Neural cell (in vitro differentiated cells): Measurements from ENCODE around the gene DUSP28. TPM values are rescaled to one million over a fixed set of nuclear protein-coding genes. Genes with fewer than 3 reads are reported as not detected.
A peak's percentile ranks its signal among the peaks of the same experiment; 100 is the strongest.

Experiments used
- H2AFZ ChIP-seq: fragments of 200-600, 300-800 bp; sonication (generic), shearing (Covaris generic); 2 replicates; pipeline ENCODE4 v1.6.0; 2014; ENCODE audit warnings: low read depth, mild to moderate bottlenecking, antibody characterized with exemption, low read length, moderate library complexity
- H3F3A ChIP-seq: fragments of 200-600 bp; shearing (Covaris generic); 2 replicates; pipeline ENCODE4 v1.6.1; 2016; ENCODE audit warnings: mild to moderate bottlenecking, moderate library complexity, mixed read lengths, antibody characterized with exemption, low read length; ENCODE audit not compliant: insufficient read depth, poor library complexity, severe bottlenecking
- H3K27ac ChIP-seq: fragments of 200-600, 300-800 bp; sonication (generic), shearing (Covaris generic); 2 replicates; pipeline ENCODE4 v1.5.1; 2014; ENCODE audit warnings: mild to moderate bottlenecking, low read length, moderate library complexity
- H3K27me3 ChIP-seq: fragments of 300-800, 200-600 bp; sonication (generic), shearing (Covaris generic); 2 replicates; pipeline ENCODE4 v1.6.0; 2014; ENCODE audit warnings: mild to moderate bottlenecking, low read depth, low read length, moderate library complexity; ENCODE audit not compliant: insufficient read depth
- H3K36me3 ChIP-seq: fragments of 300-800, 200-600 bp; sonication (generic), shearing (Covaris generic); 2 replicates; pipeline ENCODE4 v1.5.1; 2014; ENCODE audit warnings: mild to moderate bottlenecking, antibody characterized with exemption, low read length, moderate library complexity; ENCODE audit not compliant: insufficient read depth
- H3K4me2 ChIP-seq: fragments of 300-800, 200-600 bp; sonication (generic), shearing (Covaris generic); 2 replicates; pipeline ENCODE4 v1.6.0; 2014; ENCODE audit warnings: mild to moderate bottlenecking, low read length
- H3K4me3 ChIP-seq: fragments of 300-800, 200-600 bp; sonication (generic), shearing (Covaris generic); 2 replicates; pipeline ENCODE4 v1.5.1; 2014; ENCODE audit warnings: mild to moderate bottlenecking, low read length, moderate library complexity
- H3K79me2 ChIP-seq: fragments of 200-600 bp; shearing (Covaris generic); replicated peaks from 2 replicates; pipeline ENCODE4 v1.6.0; 2014; ENCODE audit warnings: mild to moderate bottlenecking, low read length, moderate library complexity; ENCODE audit not compliant: insufficient read depth
- H3K9ac ChIP-seq: fragments of 300-800, 200-600 bp; sonication (generic), shearing (Covaris generic); 2 replicates; pipeline ENCODE4 v1.6.1; 2016; ENCODE audit warnings: mild to moderate bottlenecking, low read length, mixed read lengths
- H3K9me2 ChIP-seq: fragments of 200-600 bp; shearing (Covaris generic); 2 replicates; pipeline ENCODE4 v1.6.1; 2016; ENCODE audit warnings: mild to moderate bottlenecking, low read length, mixed read lengths; ENCODE audit not compliant: insufficient read depth
- H3K9me3 ChIP-seq: fragments of 200-600, 300-800 bp; sonication (generic), shearing (Covaris generic); 2 replicates; pipeline ENCODE4 v1.6.1; 2016; ENCODE audit warnings: mild to moderate bottlenecking, mixed run types, low read length, moderate library complexity, mixed read lengths
- H4K20me1 ChIP-seq: fragments of 200-600 bp; shearing (Covaris generic); 2 replicates; pipeline ENCODE4 v1.6.1; 2016; ENCODE audit warnings: mild to moderate bottlenecking, mixed run types; ENCODE audit not compliant: insufficient read depth
- EP300 ChIP-seq: fragments of 450-650 bp; conservative IDR thresholded peaks from 2 replicates; pipeline ENCODE4 v1.6.1; 2014; ENCODE audit warnings: antibody characterized with exemption, mild to moderate bottlenecking, moderate library complexity; ENCODE audit not compliant: poor library complexity, severe bottlenecking
- EZH2 ChIP-seq: fragments of 200-600, 300-800 bp; shearing (Covaris generic), sonication (generic); IDR thresholded peaks from 2 replicates; pipeline ENCODE4 v1.6.1; 2014; ENCODE audit warnings: antibody characterized with exemption, low read length, borderline replicate concordance, mild to moderate bottlenecking; ENCODE audit not compliant: insufficient read depth, poor library complexity, severe bottlenecking
- MXI1 ChIP-seq: fragments of 450-650 bp; conservative IDR thresholded peaks from 2 replicates; pipeline ENCODE4 v1.6.1; 2014; ENCODE audit warnings: antibody characterized with exemption, mild to moderate bottlenecking; ENCODE audit not compliant: poor library complexity, severe bottlenecking
- POLR2AphosphoS5 ChIP-seq: IDR thresholded peaks from 2 replicates; pipeline ENCODE4 v1.6.1; 2012
- RAD21 ChIP-seq: fragments of 450-650 bp; conservative IDR thresholded peaks from 2 replicates; pipeline ENCODE4 v1.6.1; 2014; ENCODE audit warnings: antibody characterized with exemption, mild to moderate bottlenecking, moderate library complexity
- SMC3 ChIP-seq: fragments of 450-650 bp; conservative IDR thresholded peaks from 2 replicates; pipeline ENCODE4 v1.6.1; 2014; ENCODE audit warnings: antibody characterized with exemption, mild to moderate bottlenecking, moderate library complexity; ENCODE audit not compliant: poor library complexity
- TAF1 ChIP-seq: IDR thresholded peaks from 2 replicates; pipeline ENCODE4 v1.6.1; 2012; ENCODE audit warnings: low read depth
- polyA plus RNA-seq: library from polyadenylated mRNA; depleted of rRNA; stranded (reverse); fragments of >200 nt; gene quantifications from 2 replicates; pipeline ENCODE4 v1.2.3, GENCODE V29; 2014
- TF ChIP-seq, protein P1 (sequence below): IDR thresholded peaks from 2 replicates; pipeline ENCODE4 v1.6.1; 2012; ENCODE audit warnings: borderline replicate concordance
- TF ChIP-seq, protein P2 (sequence below): fragments of 450-650 bp; IDR thresholded peaks from 2 replicates; pipeline ENCODE4 v1.5.1; 2014; ENCODE audit warnings: antibody characterized with exemption, mild to moderate bottlenecking, moderate library complexity; ENCODE audit not compliant: poor library complexity, severe bottlenecking

DUSP28 gene
- polyA plus RNA-seq, 1 donor from 2014 or later = 26.6 TPM

DNA sequence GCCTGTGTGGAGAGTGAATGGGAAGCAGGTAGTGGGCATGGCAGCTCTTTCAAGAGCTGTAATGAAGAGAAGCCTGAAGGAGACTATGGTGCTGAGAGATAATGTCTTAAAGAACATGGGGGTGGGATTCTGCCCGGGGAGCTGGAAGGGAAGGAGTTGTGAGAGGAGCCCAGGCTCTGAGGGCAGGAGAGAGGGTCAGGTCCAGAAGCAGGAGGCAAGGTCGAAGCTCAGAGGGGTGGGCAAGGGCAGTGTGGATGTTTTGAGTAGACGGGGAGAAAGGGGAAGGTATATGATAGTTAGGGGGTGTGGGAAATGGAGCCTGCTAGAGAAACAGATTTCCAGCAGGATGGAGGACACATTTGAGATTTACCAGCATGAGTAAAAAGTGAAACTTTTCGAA is 28.5 kb downstream of the DUSP28 start:
- Histone ChIP-seq H3K27ac (no peak overlapping the region), H3K4me3 (peak overlapping the region; percentile 92), H4K20me1 (no peaks in the 10 kb centered on the region), H2AFZ (no peak overlapping the region), H3K79me2 (peaks cover 42% of the 10 kb centered on the region), H3K9me2 (no peaks in the 10 kb centered on the region), H3K27me3 (no peaks in the 10 kb centered on the region), H3K9ac (no peak overlapping the region), H3K36me3 (no peaks in the 10 kb centered on the region), H3K9me3 (no peaks in the 10 kb centered on the region), H3F3A (no peaks in the 10 kb centered on the region), H3K4me2 (peak overlapping the region; percentile 66)
- TF ChIP-seq EP300 (no peak), RAD21 (no peak), TAF1 (no peak), MXI1 (no peak), EZH2 (no peak), POLR2AphosphoS5 (no peak), SMC3 (no peak)
- TF ChIP-seq, protein P1, sequence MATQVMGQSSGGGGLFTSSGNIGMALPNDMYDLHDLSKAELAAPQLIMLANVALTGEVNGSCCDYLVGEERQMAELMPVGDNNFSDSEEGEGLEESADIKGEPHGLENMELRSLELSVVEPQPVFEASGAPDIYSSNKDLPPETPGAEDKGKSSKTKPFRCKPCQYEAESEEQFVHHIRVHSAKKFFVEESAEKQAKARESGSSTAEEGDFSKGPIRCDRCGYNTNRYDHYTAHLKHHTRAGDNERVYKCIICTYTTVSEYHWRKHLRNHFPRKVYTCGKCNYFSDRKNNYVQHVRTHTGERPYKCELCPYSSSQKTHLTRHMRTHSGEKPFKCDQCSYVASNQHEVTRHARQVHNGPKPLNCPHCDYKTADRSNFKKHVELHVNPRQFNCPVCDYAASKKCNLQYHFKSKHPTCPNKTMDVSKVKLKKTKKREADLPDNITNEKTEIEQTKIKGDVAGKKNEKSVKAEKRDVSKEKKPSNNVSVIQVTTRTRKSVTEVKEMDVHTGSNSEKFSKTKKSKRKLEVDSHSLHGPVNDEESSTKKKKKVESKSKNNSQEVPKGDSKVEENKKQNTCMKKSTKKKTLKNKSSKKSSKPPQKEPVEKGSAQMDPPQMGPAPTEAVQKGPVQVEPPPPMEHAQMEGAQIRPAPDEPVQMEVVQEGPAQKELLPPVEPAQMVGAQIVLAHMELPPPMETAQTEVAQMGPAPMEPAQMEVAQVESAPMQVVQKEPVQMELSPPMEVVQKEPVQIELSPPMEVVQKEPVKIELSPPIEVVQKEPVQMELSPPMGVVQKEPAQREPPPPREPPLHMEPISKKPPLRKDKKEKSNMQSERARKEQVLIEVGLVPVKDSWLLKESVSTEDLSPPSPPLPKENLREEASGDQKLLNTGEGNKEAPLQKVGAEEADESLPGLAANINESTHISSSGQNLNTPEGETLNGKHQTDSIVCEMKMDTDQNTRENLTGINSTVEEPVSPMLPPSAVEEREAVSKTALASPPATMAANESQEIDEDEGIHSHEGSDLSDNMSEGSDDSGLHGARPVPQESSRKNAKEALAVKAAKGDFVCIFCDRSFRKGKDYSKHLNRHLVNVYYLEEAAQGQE = no peak
- TF ChIP-seq, protein P2, sequence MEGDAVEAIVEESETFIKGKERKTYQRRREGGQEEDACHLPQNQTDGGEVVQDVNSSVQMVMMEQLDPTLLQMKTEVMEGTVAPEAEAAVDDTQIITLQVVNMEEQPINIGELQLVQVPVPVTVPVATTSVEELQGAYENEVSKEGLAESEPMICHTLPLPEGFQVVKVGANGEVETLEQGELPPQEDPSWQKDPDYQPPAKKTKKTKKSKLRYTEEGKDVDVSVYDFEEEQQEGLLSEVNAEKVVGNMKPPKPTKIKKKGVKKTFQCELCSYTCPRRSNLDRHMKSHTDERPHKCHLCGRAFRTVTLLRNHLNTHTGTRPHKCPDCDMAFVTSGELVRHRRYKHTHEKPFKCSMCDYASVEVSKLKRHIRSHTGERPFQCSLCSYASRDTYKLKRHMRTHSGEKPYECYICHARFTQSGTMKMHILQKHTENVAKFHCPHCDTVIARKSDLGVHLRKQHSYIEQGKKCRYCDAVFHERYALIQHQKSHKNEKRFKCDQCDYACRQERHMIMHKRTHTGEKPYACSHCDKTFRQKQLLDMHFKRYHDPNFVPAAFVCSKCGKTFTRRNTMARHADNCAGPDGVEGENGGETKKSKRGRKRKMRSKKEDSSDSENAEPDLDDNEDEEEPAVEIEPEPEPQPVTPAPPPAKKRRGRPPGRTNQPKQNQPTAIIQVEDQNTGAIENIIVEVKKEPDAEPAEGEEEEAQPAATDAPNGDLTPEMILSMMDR = no peak

DNA sequence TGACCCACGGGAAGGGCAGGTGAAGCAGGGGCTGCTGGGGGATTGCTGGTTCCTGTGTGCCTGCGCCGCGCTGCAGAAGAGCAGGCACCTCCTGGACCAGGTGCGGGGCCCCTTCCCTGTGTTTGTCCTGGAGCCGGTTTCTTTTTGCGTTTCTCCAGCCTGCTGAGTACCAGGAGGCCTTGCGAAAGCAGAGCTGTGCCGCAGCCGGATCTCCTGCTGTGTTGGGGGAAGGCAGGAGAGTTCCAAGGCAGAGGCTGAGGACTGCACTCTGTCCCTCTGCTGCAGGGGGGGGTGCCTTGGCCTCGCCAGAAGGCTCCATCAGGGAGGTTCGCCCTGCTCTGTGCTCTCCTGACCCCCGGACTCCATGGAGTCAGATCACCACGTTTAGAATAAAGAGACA is 29.2 kb downstream of the DUSP28 start:
- no peaks in the 10 kb centered on the region for H3F3A ChIP-seq
- H3K36me3 ChIP-seq = no peaks in the 10 kb centered on the region
- H4K20me1 ChIP-seq = no peaks in the 10 kb centered on the region
- no peak overlapping the region for H2AFZ ChIP-seq
- H3K9ac ChIP-seq = no peak overlapping the region
- no peaks in the 10 kb centered on the region for H3K9me2 ChIP-seq
- H3K79me2 ChIP-seq = peaks cover 39% of the 10 kb centered on the region
- TF ChIP-seq, protein P2 = no peak
- TF ChIP-seq EZH2 (no peak), SMC3 (no peak), EP300 (no peak), RAD21 (no peak), POLR2AphosphoS5 (no peak), MXI1 (no peak), TAF1 (no peak)
- TF ChIP-seq, protein P1 = no peak
- H3K4me3 ChIP-seq = no peak overlapping the region
- no peaks in the 10 kb centered on the region for H3K9me3 ChIP-seq
- H3K27ac ChIP-seq = no peak overlapping the region
- no peaks in the 10 kb centered on the region for H3K27me3 ChIP-seq
- H3K4me2 ChIP-seq = no peak overlapping the region
